Keratinocyte (primary cell): ENCODE measurements around the gene NELL1. TPM values are rescaled to one million over a fixed set of nuclear protein-coding genes. Genes with fewer than 3 reads are reported as not detected.

Experiments used
- DNase-seq: peaks from one replicate; pipeline ENCODE4 v3.0.0-alpha.2; 2011; ENCODE audit warnings: low read depth, missing footprints, low spot score
- FAIRE-seq: peaks from 2 replicates; lab custom pipeline; 2011; peaks lifted over from hg19 to GRCh38; lab: Jason Lieb, UNC
- H2AFZ ChIP-seq: 2 replicates; pipeline ENCODE4 v1.6.0; 2012; ENCODE audit warnings: low read length, control low read depth, inconsistent platforms; ENCODE audit not compliant: control insufficient read depth
- H3K27ac ChIP-seq: 2 replicates; pipeline ENCODE4 v1.5.1; 2011; ENCODE audit warnings: low read length; ENCODE audit not compliant: control insufficient read depth, insufficient read depth
- H3K27me3 ChIP-seq: 3 replicates; pipeline ENCODE4 v1.6.0; 2011; ENCODE audit warnings: low read length; ENCODE audit not compliant: control insufficient read depth, insufficient read depth; ENCODE audit errors: extremely low read depth
- H3K36me3 ChIP-seq, 2 experiments: 2 replicates in 1 of 2; 3 replicates in 1 of 2; pipeline ENCODE4 v1.5.1; 2011; ENCODE audit warnings: low read length in 2 of 2, mild to moderate bottlenecking in 1 of 2; ENCODE audit not compliant: control insufficient read depth in 2 of 2, insufficient read depth in 2 of 2; ENCODE audit errors: extremely low read depth in 1 of 2
- H3K4me1 ChIP-seq: 3 replicates; pipeline ENCODE4 v1.5.1; 2011; ENCODE audit warnings: low read length; ENCODE audit not compliant: control insufficient read depth, insufficient read depth; ENCODE audit errors: extremely low read depth
- H3K4me2 ChIP-seq: 3 replicates; pipeline ENCODE4 v1.6.0; 2011; ENCODE audit warnings: low read depth, low read length; ENCODE audit not compliant: control insufficient read depth, insufficient read depth; ENCODE audit errors: extremely low read depth
- H3K4me3 ChIP-seq, 3 experiments: fragments of 200-600 bp in 1 of 3; sonication (generic) in 1 of 3; 2 replicates in 2 of 3; 3 replicates in 1 of 3; pipeline ENCODE4 v1.5.1; 2011 to 2016; ENCODE audit warnings: low read length in 3 of 3, mild to moderate bottlenecking in 3 of 3, control low read depth in 2 of 3, inconsistent platforms in 1 of 3, low read depth in 1 of 3, mixed read lengths in 1 of 3, mixed run types in 1 of 3, moderate library complexity in 1 of 3; ENCODE audit not compliant: control insufficient read depth in 2 of 3, insufficient read depth in 2 of 3; ENCODE audit errors: extremely low read depth in 1 of 3
- H3K79me2 ChIP-seq: 2 replicates; pipeline ENCODE4 v1.6.0; 2012; ENCODE audit warnings: low read length; ENCODE audit not compliant: control insufficient read depth, insufficient read depth
- H3K9ac ChIP-seq: 3 replicates; pipeline ENCODE4 v1.6.0; 2011; ENCODE audit warnings: low read length; ENCODE audit not compliant: control insufficient read depth, insufficient read depth; ENCODE audit errors: extremely low read depth
- H3K9me1 ChIP-seq: 3 replicates; pipeline ENCODE4 v1.6.0; 2011; ENCODE audit warnings: low read length; ENCODE audit not compliant: control insufficient read depth, insufficient read depth; ENCODE audit errors: extremely low read depth
- H3K9me3 ChIP-seq: 2 replicates; pipeline ENCODE4 v1.5.1; 2012; ENCODE audit warnings: low read depth, low read length; ENCODE audit not compliant: control insufficient read depth
- H4K20me1 ChIP-seq: 3 replicates; pipeline ENCODE4 v1.6.0; 2011; ENCODE audit warnings: low read length; ENCODE audit not compliant: control insufficient read depth, insufficient read depth; ENCODE audit errors: extremely low read depth
- EZH2 ChIP-seq: IDR thresholded peaks from one replicate; pipeline ENCODE4 v1.6.1; 2012; ENCODE audit warnings: inconsistent platforms, mild to moderate bottlenecking, low read length, moderate library complexity
- dilution Hi-C: fragments of 300-500 bp; cut with MboI; formaldehyde crosslinking; loops from one replicate; pipeline ENCODE4 v1.7.0; 2020; ENCODE audit warnings: low sequenced_read_pairs; ENCODE audit not compliant: extremely low pct_ligation_motif_present
- polyA plus RNA-seq, 5 experiments: library from polyadenylated mRNA; depleted of rRNA in 3 of 5; stranded (reverse) in 3 of 5; stranded (forward) in 1 of 5; unstranded in 1 of 5; fragments of >200 nt; gene quantifications; 1 replicate in 1 of 5; 2 replicates in 3 of 5; 3 replicates in 1 of 5; pipeline versions ENCODE4 v1.2.1 to v1.2.3, GENCODE V29; 2011 to 2012; ENCODE audit warnings: missing spikeins in 2 of 5, low read depth in 1 of 5, low replicate concordance in 1 of 5
- TF ChIP-seq, protein P1 (sequence below), 3 experiments: IDR thresholded peaks in 1 of 3; conservative IDR thresholded peaks in 1 of 3; optimal IDR thresholded peaks in 1 of 3; 2 replicates in 2 of 3; 3 replicates in 1 of 3; pipeline versions ENCODE3 to v1.5.1; 2011; ENCODE audit warnings: low read length in 3 of 3, mild to moderate bottlenecking in 3 of 3, moderate library complexity in 2 of 3, control low read depth in 1 of 3, inconsistent platforms in 1 of 3; ENCODE audit not compliant: insufficient read depth in 2 of 3; ENCODE audit errors: extremely low read depth in 1 of 3

The NELL1 gene
- polyA plus RNA-seq, 1 donor (not counting 4 experiments of a cell fraction or from before 2014, with no cell fraction given): not detected

DNA sequence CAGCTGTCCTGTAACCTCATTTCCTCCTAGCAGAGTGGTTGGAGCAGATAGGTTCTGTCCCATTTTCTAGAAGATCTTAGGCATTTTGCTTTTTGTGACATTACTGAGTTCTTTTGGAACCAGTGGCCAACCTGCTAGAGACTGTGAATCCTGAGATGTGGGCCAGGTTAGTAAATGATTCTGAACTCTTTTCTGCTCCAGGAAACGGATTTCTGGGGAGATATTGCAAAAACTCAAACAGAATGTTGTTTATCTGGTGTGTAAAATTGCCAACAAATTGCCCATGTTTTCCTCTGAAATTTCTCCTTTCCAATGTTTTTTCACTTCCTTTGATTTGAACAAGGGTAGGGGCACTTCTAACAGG, 37.2 kb upstream of the NELL1 start:
- no peak overlapping the region for H2AFZ ChIP-seq
- no peaks in the 10 kb centered on the region for H4K20me1 ChIP-seq
- no peaks in the 10 kb centered on the region for H3K4me1 ChIP-seq
- TF ChIP-seq, protein P1, sequence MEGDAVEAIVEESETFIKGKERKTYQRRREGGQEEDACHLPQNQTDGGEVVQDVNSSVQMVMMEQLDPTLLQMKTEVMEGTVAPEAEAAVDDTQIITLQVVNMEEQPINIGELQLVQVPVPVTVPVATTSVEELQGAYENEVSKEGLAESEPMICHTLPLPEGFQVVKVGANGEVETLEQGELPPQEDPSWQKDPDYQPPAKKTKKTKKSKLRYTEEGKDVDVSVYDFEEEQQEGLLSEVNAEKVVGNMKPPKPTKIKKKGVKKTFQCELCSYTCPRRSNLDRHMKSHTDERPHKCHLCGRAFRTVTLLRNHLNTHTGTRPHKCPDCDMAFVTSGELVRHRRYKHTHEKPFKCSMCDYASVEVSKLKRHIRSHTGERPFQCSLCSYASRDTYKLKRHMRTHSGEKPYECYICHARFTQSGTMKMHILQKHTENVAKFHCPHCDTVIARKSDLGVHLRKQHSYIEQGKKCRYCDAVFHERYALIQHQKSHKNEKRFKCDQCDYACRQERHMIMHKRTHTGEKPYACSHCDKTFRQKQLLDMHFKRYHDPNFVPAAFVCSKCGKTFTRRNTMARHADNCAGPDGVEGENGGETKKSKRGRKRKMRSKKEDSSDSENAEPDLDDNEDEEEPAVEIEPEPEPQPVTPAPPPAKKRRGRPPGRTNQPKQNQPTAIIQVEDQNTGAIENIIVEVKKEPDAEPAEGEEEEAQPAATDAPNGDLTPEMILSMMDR (optimal IDR thresholded peaks at IDR 0.05 in 1 of 3, IDR thresholded peaks at IDR 0.05 in 1 of 3, conservative IDR thresholded peaks at IDR 0.05 in 1 of 3; ENCODE audit: extremely low read depth in 1 of 3, insufficient read depth in 2 of 3, low read length in 3 of 3): no peak
- TF ChIP-seq EZH2: no peak
- H3K9me3 ChIP-seq: no peaks in the 10 kb centered on the region
- H3K4me2 ChIP-seq: no peak overlapping the region
- DNase-seq (no peak), FAIRE-seq (no peak)
- no peak overlapping the region for H3K4me3 ChIP-seq
- H3K27me3 ChIP-seq: no peaks in the 10 kb centered on the region
- dilution Hi-C loops: no loop called here
- H3K27ac ChIP-seq: no peak overlapping the region
- no peak overlapping the region for H3K9ac ChIP-seq
- H3K79me2 ChIP-seq: no peaks in the 10 kb centered on the region
- no peaks in the 10 kb centered on the region for H3K36me3 ChIP-seq
- no peaks in the 10 kb centered on the region for H3K9me1 ChIP-seq

DNA sequence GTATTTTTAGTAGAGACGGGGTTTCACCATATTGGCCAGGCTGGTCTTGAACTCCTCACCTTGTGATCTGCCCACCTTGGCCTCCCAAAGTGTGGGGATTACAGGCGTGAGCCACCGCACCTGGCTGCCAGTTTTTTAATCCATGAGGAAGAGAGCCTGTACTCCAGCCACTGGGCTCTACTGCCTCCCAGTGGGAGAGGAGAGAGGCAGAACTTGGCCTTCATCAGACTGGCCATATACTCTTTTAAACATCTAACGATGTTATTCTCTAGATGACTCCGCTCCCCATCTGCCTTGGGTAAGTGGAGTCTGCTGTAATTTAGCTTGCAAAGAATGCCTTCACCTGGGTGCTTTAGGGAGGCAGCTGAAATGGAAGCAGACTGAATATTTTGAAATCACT, 35.3 kb upstream of the NELL1 start:
- no peaks in the 10 kb centered on the region for H3K4me1 ChIP-seq
- TF ChIP-seq, protein P1 (optimal IDR thresholded peaks at IDR 0.05 in 1 of 3, IDR thresholded peaks at IDR 0.05 in 1 of 3, conservative IDR thresholded peaks at IDR 0.05 in 1 of 3; ENCODE audit: extremely low read depth in 1 of 3, insufficient read depth in 2 of 3, low read length in 3 of 3): peak in 2 of 3 experiments; percentile 39 to 52
- TF ChIP-seq EZH2: no peak
- no peaks in the 10 kb centered on the region for H3K79me2 ChIP-seq
- H3K9me3 ChIP-seq: no peaks in the 10 kb centered on the region
- no peak overlapping the region for H3K27ac ChIP-seq
- no peak overlapping the region for H2AFZ ChIP-seq
- dilution Hi-C loops: no loop called here
- no peaks in the 10 kb centered on the region for H3K9me1 ChIP-seq
- no peak overlapping the region for H3K4me2 ChIP-seq
- DNase-seq (no peak), FAIRE-seq (no peak)
- no peak overlapping the region for H3K4me3 ChIP-seq
- no peaks in the 10 kb centered on the region for H4K20me1 ChIP-seq
- H3K9ac ChIP-seq: no peak overlapping the region
- H3K27me3 ChIP-seq: no peaks in the 10 kb centered on the region
- no peaks in the 10 kb centered on the region for H3K36me3 ChIP-seq
